HepG2 (cell line): Measurements from ENCODE around the gene CDK7. TPM values are rescaled to one million over a fixed set of nuclear protein-coding genes. Genes with fewer than 3 reads are reported as not detected.

Source experiments
- DR1 ChIP-seq: sonication (generic); formaldehyde crosslinking; IDR thresholded peaks from 2 replicates; pipeline ENCODE4 v1.8.0; 2021; ENCODE audit warnings: mild to moderate bottlenecking, missing genetic modification reagents, inconsistent platforms
- FOSL2 ChIP-seq: sonication (generic); formaldehyde crosslinking; IDR thresholded peaks from 2 replicates; pipeline ENCODE4 v1.4.0; 2020; ENCODE audit warnings: missing genetic modification reagents
- HCFC1 ChIP-seq: fragments of 150-350 bp; IDR thresholded peaks from 2 replicates; pipeline ENCODE4 v1.6.1; 2014; ENCODE audit warnings: low read depth, low read length
- HNF1A ChIP-seq, 2 experiments: sonication (generic) in 1 of 2; formaldehyde crosslinking in 1 of 2; IDR thresholded peaks; 2 replicates each; pipeline versions ENCODE4 v1.4.0 to v1.6.1; 2016 to 2020; ENCODE audit warnings: borderline replicate concordance in 1 of 2, low read depth in 1 of 2, mild to moderate bottlenecking in 1 of 2, missing genetic modification reagents in 1 of 2
- KDM5A ChIP-seq: fragments of 200-600 bp; sonication (generic); IDR thresholded peaks from 2 replicates; pipeline ENCODE4 v1.7.0; 2018; ENCODE audit warnings: antibody characterized with exemption, mild to moderate bottlenecking, low read length, borderline replicate concordance
- KLF13 ChIP-seq: sonication (generic); formaldehyde crosslinking; IDR thresholded peaks from 2 replicates; pipeline ENCODE4 v1.4.0; 2020; ENCODE audit warnings: mild to moderate bottlenecking, missing genetic modification reagents
- MEIS1 ChIP-seq: sonication (generic); formaldehyde crosslinking; IDR thresholded peaks from 2 replicates; pipeline ENCODE4 v1.9.0; 2021; ENCODE audit warnings: mild to moderate bottlenecking, missing genetic modification reagents, moderate library complexity, borderline replicate concordance
- MLXIP ChIP-seq: sonication (generic); formaldehyde crosslinking; IDR thresholded peaks from 2 replicates; pipeline ENCODE4 v1.9.0; 2021; ENCODE audit warnings: missing genetic modification reagents, borderline replicate concordance
- PCBP1 ChIP-seq: fragments of 200-400 bp; formaldehyde crosslinking; IDR thresholded peaks from 2 replicates; pipeline ENCODE4 v1.6.1; 2017; ENCODE audit warnings: mild to moderate bottlenecking, low read depth, low read length, borderline replicate concordance
- PCBP2 ChIP-seq: fragments of 200-400 bp; formaldehyde crosslinking; optimal IDR thresholded peaks from 2 replicates; pipeline ENCODE3; 2018; ENCODE audit warnings: low read length, low read depth; ENCODE audit not compliant: poor library complexity, severe bottlenecking
- SAFB2 ChIP-seq: sonication (generic); formaldehyde crosslinking; IDR thresholded peaks from 2 replicates; pipeline ENCODE4 v1.5.1; 2020; ENCODE audit warnings: missing genetic modification reagents, low read depth, mild to moderate bottlenecking, borderline replicate concordance
- SP4 ChIP-seq: sonication (generic); formaldehyde crosslinking; IDR thresholded peaks from 2 replicates; pipeline ENCODE4 v1.8.1; 2023; ENCODE audit warnings: mild to moderate bottlenecking, missing genetic modification reagents
- U2AF2 ChIP-seq: fragments of 200-400 bp; formaldehyde crosslinking; IDR thresholded peaks from 2 replicates; pipeline ENCODE4 v1.6.1; 2017; ENCODE audit warnings: low read depth, mild to moderate bottlenecking, low read length
- YEATS4 ChIP-seq: sonication (generic); formaldehyde crosslinking; IDR thresholded peaks from 2 replicates; pipeline ENCODE4 v1.4.0; 2020; ENCODE audit warnings: missing genetic modification reagents, borderline replicate concordance
- ZBTB42 ChIP-seq: sonication (generic); formaldehyde crosslinking; IDR thresholded peaks from 2 replicates; pipeline ENCODE4 v1.5.0; 2020; ENCODE audit warnings: mild to moderate bottlenecking, missing genetic modification reagents
- ZNF263 ChIP-seq: sonication (generic); formaldehyde crosslinking; IDR thresholded peaks from 2 replicates; pipeline ENCODE4 v1.4.0; 2020; ENCODE audit warnings: missing genetic modification reagents
- ZNF3 ChIP-seq: IDR thresholded peaks from 2 replicates; pipeline ENCODE4 v1.7.0; 2017; ENCODE audit warnings: inconsistent platforms
- ZNF720 ChIP-seq: sonication (generic); formaldehyde crosslinking; IDR thresholded peaks from 2 replicates; pipeline ENCODE4 v1.4.0; 2020; ENCODE audit warnings: missing genetic modification reagents
- ZNF792 ChIP-seq: IDR thresholded peaks from 2 replicates; pipeline ENCODE4 v1.6.1; 2016
- ZSCAN30 ChIP-seq: sonication (generic); formaldehyde crosslinking; IDR thresholded peaks from 2 replicates; pipeline ENCODE4 v1.5.0; 2020; ENCODE audit warnings: mild to moderate bottlenecking, missing genetic modification reagents
- polyA plus RNA-seq, 8 experiments: library from polyadenylated mRNA; depleted of rRNA in 3 of 8; stranded (reverse) in 7 of 8; unstranded in 1 of 8; fragments of >200 nt; fragmentation: Illumina TruSeq in 4 of 8; extraction: Trizol in 4 of 8; gene quantifications; 2 replicates each; pipeline versions ENCODE4 v1.2.1 to v1.2.3, GENCODE V29; 2011 to 2016; ENCODE audit warnings: low read depth in 4 of 8, missing spikeins in 1 of 8, mixed read lengths in 1 of 8; ENCODE audit not compliant: insufficient read depth in 1 of 8
- total RNA-seq, 5 experiments: library from RNA; depleted of rRNA; stranded (reverse); fragments of >200 nt; fragmentation: Illumina TruSeq; extraction: Trizol; gene quantifications; 2 replicates each; pipeline ENCODE4 v1.2.3, GENCODE V29; 2016; ENCODE audit warnings: low read depth in 1 of 5

Gene CDK7
- total and polyA plus RNA-seq, 2 of the 13 experiments (the other 11 are each of a cell fraction or from before 2014, with no cell fraction given), result 41.2 to 54.9 TPM

- no peak for TF ChIP-seq HNF1A (IDR thresholded peaks at IDR 0.05; ENCODE audit: low read depth)
- TF ChIP-seq HNF1A (CRISPR knock-in tag; IDR thresholded peaks at IDR 0.05; ENCODE audit: borderline replicate concordance), result peak; percentile 59; the same call in 1 of the 2 replicates
- TF ChIP-seq MEIS1 (CRISPR knock-in tag), result 0 out of 2 replicates have a peak, but pooled peaks have one; percentile 62
- TF ChIP-seq DR1, result peak; percentile 71; the same call in 1 of the 2 replicates
- 0 out of 2 replicates have a peak, but pooled peaks have one; percentile 71 for TF ChIP-seq KLF13
- TF ChIP-seq ZBTB42, result no peak
- peak; percentile 39; the same call in 1 of the 2 replicates for TF ChIP-seq ZNF3 (CRISPR knock-in tag)
- TF ChIP-seq ZNF720 (CRISPR knock-in tag), result no peak
- peak; percentile 96 for TF ChIP-seq YEATS4 (CRISPR knock-in tag)
- TF ChIP-seq U2AF2, result no peak
- no peak for TF ChIP-seq PCBP2
- peak; percentile 66; the same call in 1 of the 2 replicates for TF ChIP-seq KDM5A
- TF ChIP-seq SAFB2 (CRISPR knock-in tag), result peak; percentile 98
- TF ChIP-seq ZNF792 (CRISPR knock-in tag), result peak; percentile 61
- TF ChIP-seq ZSCAN30, result no peak
- TF ChIP-seq FOSL2 (CRISPR knock-in tag), result peak; percentile 34; the same call in 1 of the 2 replicates
- TF ChIP-seq MLXIP (CRISPR knock-in tag), result no peak
- TF ChIP-seq PCBP1, result 0 out of 2 replicates have a peak, but pooled peaks have one; percentile 45
- TF ChIP-seq ZNF263 (CRISPR knock-in tag), result no peak
- peak; percentile 85 for TF ChIP-seq SP4 (CRISPR knock-in tag)
- no peak for TF ChIP-seq HCFC1
Observed at GRCh38 chr5:69217548-69218526, 16.8 kb upstream of the CDK7 start (continued).
